PC-3 (cell line): ENCODE data around the gene KCNJ9. TPM values are rescaled to one million over a fixed set of nuclear protein-coding genes. Genes with fewer than 3 reads are reported as not detected.

Experiments
- ATAC-seq: fragments of 200-7000 bp; cut with Tn5 transposase; 2 replicates; pipeline ENCODE4 v1.9.1; 2020; ENCODE audit warnings: mild to moderate bottlenecking, moderate library complexity
- BruUV-seq: library from RNA; stranded (reverse); fragments of 400-500 nt; replicated peaks from 2 replicates; lab custom pipeline; 2021; lab: Mats Ljungman, UMichigan
- CTCF ChIA-PET: fragments of 300-600 bp; sonication (Branson Sonifier 250); formaldehyde crosslinking; loops from one replicate; lab custom pipeline; 2022; ENCODE audit warnings: antibody characterized with exemption; lab: Charles Lee
- POLR2A ChIA-PET: fragments of 300-600 bp; sonication (Branson Sonifier 250); formaldehyde crosslinking; loops from one replicate; lab custom pipeline; 2022; ENCODE audit warnings: antibody characterized with exemption; ENCODE audit not compliant: unreplicated experiment; lab: Charles Lee
- DNase-seq: peaks from one replicate; pipeline ENCODE4 v3.0.0-alpha.2; 2015
- H2AFZ ChIP-seq: fragments of 300-600 bp; sonication (generic); 2 replicates; pipeline ENCODE4 v1.6.0; 2016; ENCODE audit warnings: antibody characterized with exemption, low read length
- H3F3A ChIP-seq: fragments of 300-600 bp; sonication (generic); one replicate; pipeline ENCODE4 v1.6.0; 2017; ENCODE audit warnings: antibody characterized with exemption, low read length, control low read depth, mild to moderate bottlenecking; ENCODE audit not compliant: unreplicated experiment
- H3K27ac ChIP-seq: fragments of 300-600 bp; sonication (generic); 2 replicates; pipeline ENCODE4 v1.5.1; 2016; ENCODE audit warnings: mild to moderate bottlenecking, low read length
- H3K27me3 ChIP-seq: fragments of 300-600 bp; sonication (generic); 2 replicates; pipeline ENCODE4 v1.6.1; 2016; ENCODE audit warnings: low read length, mixed read lengths
- H3K36me3 ChIP-seq: fragments of 300-600 bp; sonication (generic); 2 replicates; pipeline ENCODE4 v1.6.1; 2016; ENCODE audit warnings: low read depth, mixed run types, low read length, mixed read lengths
- H3K4me1 ChIP-seq: fragments of 300-600 bp; sonication (generic); 2 replicates; pipeline ENCODE4 v1.5.1; 2016; ENCODE audit warnings: low read length; ENCODE audit not compliant: insufficient read depth
- H3K4me2 ChIP-seq: fragments of 300-600 bp; sonication (generic); 2 replicates; pipeline ENCODE4 v1.6.0; 2016; ENCODE audit warnings: low read length
- H3K4me3 ChIP-seq: fragments of 300-600 bp; sonication (generic); 2 replicates; pipeline ENCODE4 v1.5.1; 2016; ENCODE audit warnings: mild to moderate bottlenecking, low read length, mixed read lengths
- H3K79me2 ChIP-seq: fragments of 300-600 bp; sonication (generic); 2 replicates; pipeline ENCODE4 v1.6.1; 2017; ENCODE audit warnings: low read length, mixed read lengths
- H3K9ac ChIP-seq: fragments of 300-600 bp; sonication (generic); 2 replicates; pipeline ENCODE4 v1.6.0; 2016; ENCODE audit warnings: mild to moderate bottlenecking, low read length
- H3K9me2 ChIP-seq: fragments of 300-600 bp; sonication (generic); replicated peaks from 2 replicates; pipeline ENCODE4 v1.6.1; 2016; ENCODE audit warnings: mixed run types, low read length, mixed read lengths
- H3K9me3 ChIP-seq: fragments of 300-600 bp; sonication (generic); 2 replicates; pipeline ENCODE4 v1.6.1; 2016; ENCODE audit warnings: low read length, mixed read lengths
- H4K20me1 ChIP-seq: fragments of 300-600 bp; sonication (generic); 2 replicates; pipeline ENCODE4 v1.6.1; 2016; ENCODE audit warnings: low read length, mixed read lengths
- CTCF ChIP-seq: fragments of 300-600 bp; sonication (generic); conservative IDR thresholded peaks from 2 replicates; pipeline ENCODE4 v1.5.1; 2017; ENCODE audit warnings: antibody characterized with exemption, low read depth, mild to moderate bottlenecking, low read length
- EZH2 ChIP-seq: fragments of 300-600 bp; sonication (generic); IDR thresholded peaks from one replicate; pipeline ENCODE4 v1.6.1; 2017; ENCODE audit warnings: antibody characterized with exemption, mild to moderate bottlenecking, low read length; ENCODE audit not compliant: unreplicated experiment
- EZH2phosphoT487 ChIP-seq: fragments of 300-600 bp; sonication (generic); IDR thresholded peaks from 2 replicates; pipeline ENCODE4 v1.6.1; 2018; ENCODE audit warnings: mild to moderate bottlenecking, antibody characterized with exemption, low read length, borderline replicate concordance
- intact Hi-C: fragments of 100-400 bp; cut with micrococcal nuclease; formaldehyde crosslinking; loops from 2 replicates; pipeline ENCODE4 v1.9.0; 2023
- total RNA-seq: library from RNA; depleted of rRNA; stranded (reverse); fragments of >200 nt; gene quantifications from 2 replicates; pipeline ENCODE4 v1.2.3, GENCODE V29; 2014

KCNJ9 gene
- total RNA-seq, 1 experiment from 2014 or later: not detected

- CTCF ChIA-PET: no interaction called here
- ATAC-seq (no peak), DNase-seq (no peak)
- H3K79me2 ChIP-seq: 0 out of 2 replicates have a peak, but pooled peaks cover 7% of the 10 kb centered on the region
- no TSS peak for BruUV-seq
- H3F3A ChIP-seq: no peaks in the 10 kb centered on the region
- no peaks in the 10 kb centered on the region for H3K9me2 ChIP-seq
- intact Hi-C loops: no loop called here
- no peaks in the 10 kb centered on the region for H3K27me3 ChIP-seq
- TF ChIP-seq CTCF (no peak), EZH2 (no peak), EZH2phosphoT487 (no peak)
- POLR2A ChIA-PET: no interaction called here
- H3K27ac ChIP-seq: no peak overlapping the region
- no peaks in the 10 kb centered on the region for H3K9me3 ChIP-seq
- H4K20me1 ChIP-seq: no peaks in the 10 kb centered on the region
- no peaks in the 10 kb centered on the region for H3K36me3 ChIP-seq
- H3K4me3 ChIP-seq: no peak overlapping the region
- H2AFZ ChIP-seq: no peak overlapping the region
- no peak overlapping the region for H3K4me2 ChIP-seq
- H3K9ac ChIP-seq: no peak overlapping the region
- peaks cover 19% of the 10 kb centered on the region for H3K4me1 ChIP-seq
Observed at GRCh38 chr1:160093624-160094290, 12.4 kb downstream of the KCNJ9 start.

- Histone ChIP-seq H3K9ac (no peak overlapping the region), H3K9me2 (no peaks in the 10 kb centered on the region), H3K9me3 (no peaks in the 10 kb centered on the region), H2AFZ (no peak overlapping the region), H3K4me2 (no peak overlapping the region), H3K27ac (no peak overlapping the region), H3K4me1 (peaks cover 22% of the 10 kb centered on the region), H3K79me2 (0 out of 2 replicates have a peak, but pooled peaks cover 7% of the 10 kb centered on the region), H3F3A (no peaks in the 10 kb centered on the region), H3K27me3 (no peaks in the 10 kb centered on the region), H4K20me1 (no peaks in the 10 kb centered on the region), H3K36me3 (no peaks in the 10 kb centered on the region), H3K4me3 (no peak overlapping the region)
- TF ChIP-seq EZH2phosphoT487: no peak
- no peak for TF ChIP-seq EZH2
- TF ChIP-seq CTCF: no peak
- intact Hi-C loops: no loop called here
- no peak for DNase-seq
- POLR2A ChIA-PET: no interaction called here
- BruUV-seq: no TSS peak
- CTCF ChIA-PET: no interaction called here
- no peak for ATAC-seq
Observed at GRCh38 chr1:160094291-160094625, 12.9 kb downstream of the KCNJ9 start.

GRCh38 chr1:160094806-160095205 lies 13.5 kb downstream of the KCNJ9 start:
- H2AFZ ChIP-seq: no peak overlapping the region
- H3K27ac ChIP-seq: no peak overlapping the region
- CTCF ChIA-PET: no interaction called here
- DNase-seq: no peak
- H3K9me2 ChIP-seq: no peaks in the 10 kb centered on the region
- peaks cover 25% of the 10 kb centered on the region for H3K4me1 ChIP-seq
- no TSS peak for BruUV-seq
- no peaks in the 10 kb centered on the region for H3K9me3 ChIP-seq
- no peaks in the 10 kb centered on the region for H3K36me3 ChIP-seq
- no peaks in the 10 kb centered on the region for H3K27me3 ChIP-seq
- no peak overlapping the region for H3K4me3 ChIP-seq
- intact Hi-C loops: no loop called here
- POLR2A ChIA-PET: no interaction called here
- no peaks in the 10 kb centered on the region for H4K20me1 ChIP-seq
- H3K79me2 ChIP-seq: 0 out of 2 replicates have a peak, but pooled peaks cover 7% of the 10 kb centered on the region
- H3F3A ChIP-seq: no peaks in the 10 kb centered on the region
- TF ChIP-seq EZH2phosphoT487 (no peak), CTCF (no peak), EZH2 (no peak)
- ATAC-seq: no peak
- no peak overlapping the region for H3K9ac ChIP-seq
- H3K4me2 ChIP-seq: no peak overlapping the region
